Fibroblast of lung (primary cell): ENCODE data around the gene SOSTDC1. TPM values are rescaled to one million over a fixed set of nuclear protein-coding genes. Genes with fewer than 3 reads are reported as not detected.
A peak's percentile ranks its signal among the peaks of the same experiment; 100 is the strongest.
"Not testable (repeated sequence)": the region's sequence is repeated elsewhere in the genome, so short reads cannot be mapped to it uniquely, and the experiment has no call there.

Source experiments
- DNase-seq, 2 donors: peaks; one replicate each; pipeline versions ENCODE4 v3.0.0 to v3.0.0-alpha.2; 2010; ENCODE audit warnings: low read depth in 2 of 2
- H2AFZ ChIP-seq: 2 replicates; pipeline ENCODE4 v1.5.1; 2012; ENCODE audit warnings: low read length, control low read depth, inconsistent platforms
- H3K27ac ChIP-seq: 2 replicates; pipeline ENCODE4 v1.5.1; 2011; ENCODE audit warnings: low read length, control low read depth; ENCODE audit not compliant: insufficient read depth
- H3K27me3 ChIP-seq: 2 replicates; pipeline ENCODE4 v1.5.1; 2011; ENCODE audit warnings: mild to moderate bottlenecking, low read length; ENCODE audit not compliant: control insufficient read depth, insufficient read depth
- H3K36me3 ChIP-seq: 2 replicates; pipeline ENCODE4 v1.5.1; 2011; ENCODE audit warnings: low read length; ENCODE audit not compliant: control insufficient read depth, insufficient read depth
- H3K4me1 ChIP-seq: 2 replicates; pipeline ENCODE4 v1.5.1; 2011; ENCODE audit warnings: low read length; ENCODE audit not compliant: control insufficient read depth, insufficient read depth; ENCODE audit errors: extremely low read depth
- H3K4me2 ChIP-seq: 2 replicates; pipeline ENCODE4 v1.5.1; 2011; ENCODE audit warnings: low read length, control low read depth; ENCODE audit not compliant: insufficient read depth; ENCODE audit errors: extremely low read depth
- H3K4me3 ChIP-seq, 4 experiments: fragments of 200-600 bp in 1 of 4; sonication (generic) in 1 of 4; replicated peaks in 1 of 4; 2 replicates each; pipeline ENCODE4 v1.5.1; 2011 to 2016; ENCODE audit warnings: low read length in 4 of 4, low read depth in 3 of 4, mild to moderate bottlenecking in 3 of 4, control low read depth in 2 of 4, inconsistent platforms in 1 of 4, mixed read lengths in 1 of 4; ENCODE audit not compliant: insufficient read depth in 1 of 4; ENCODE audit errors: control extremely low read depth in 1 of 4
- H3K79me2 ChIP-seq: 2 replicates; pipeline ENCODE4 v1.5.1; 2012; ENCODE audit warnings: mild to moderate bottlenecking, low read length, inconsistent platforms; ENCODE audit not compliant: control insufficient read depth, insufficient read depth
- H3K9ac ChIP-seq: 2 replicates; pipeline ENCODE4 v1.5.1; 2011; ENCODE audit warnings: mild to moderate bottlenecking, low read length, control low read depth; ENCODE audit not compliant: insufficient read depth
- H3K9me3 ChIP-seq: 2 replicates; pipeline ENCODE4 v1.5.1; 2012; ENCODE audit warnings: low read depth, low read length; ENCODE audit not compliant: control insufficient read depth, insufficient read depth
- H4K20me1 ChIP-seq: 2 replicates; pipeline ENCODE4 v1.5.1; 2011; ENCODE audit warnings: low read length; ENCODE audit not compliant: control insufficient read depth, insufficient read depth; ENCODE audit errors: extremely low read depth
- EZH2 ChIP-seq: IDR thresholded peaks from 2 replicates; pipeline ENCODE4 v1.5.1; 2012; ENCODE audit warnings: low read length, control low read depth, mild to moderate bottlenecking; ENCODE audit errors: missing control alignments
- polyA plus RNA-seq, 2 donors: library from polyadenylated mRNA; depleted of rRNA in 1 of 2; stranded (reverse) in 1 of 2; unstranded in 1 of 2; fragments of >200 nt; gene quantifications; 2 replicates each; pipeline ENCODE4 v1.2.1, GENCODE V29; 2011 to 2012; ENCODE audit warnings: missing spikeins in 1 of 2
- total RNA-seq: library from RNA; depleted of rRNA; stranded (reverse); fragments of >200 nt; gene quantifications from 2 replicates; pipeline ENCODE4 v1.2.1, GENCODE V29; 2014
- TF ChIP-seq, protein P1 (sequence below), 2 donors: IDR thresholded peaks in 1 of 2; conservative IDR thresholded peaks in 1 of 2; 1 replicate in 1 of 2; 2 replicates in 1 of 2; pipeline ENCODE4 v1.5.1; 2011 to 2012; ENCODE audit warnings: low read length in 2 of 2, control low read depth in 1 of 2, inconsistent platforms in 1 of 2, low read depth in 1 of 2, mild to moderate bottlenecking in 1 of 2

The SOSTDC1 gene
- total and polyA plus RNA-seq, 2 donors (not counting 1 experiment from before 2014, with no cell fraction given): under 0.01 to 0.05 TPM

DNA sequence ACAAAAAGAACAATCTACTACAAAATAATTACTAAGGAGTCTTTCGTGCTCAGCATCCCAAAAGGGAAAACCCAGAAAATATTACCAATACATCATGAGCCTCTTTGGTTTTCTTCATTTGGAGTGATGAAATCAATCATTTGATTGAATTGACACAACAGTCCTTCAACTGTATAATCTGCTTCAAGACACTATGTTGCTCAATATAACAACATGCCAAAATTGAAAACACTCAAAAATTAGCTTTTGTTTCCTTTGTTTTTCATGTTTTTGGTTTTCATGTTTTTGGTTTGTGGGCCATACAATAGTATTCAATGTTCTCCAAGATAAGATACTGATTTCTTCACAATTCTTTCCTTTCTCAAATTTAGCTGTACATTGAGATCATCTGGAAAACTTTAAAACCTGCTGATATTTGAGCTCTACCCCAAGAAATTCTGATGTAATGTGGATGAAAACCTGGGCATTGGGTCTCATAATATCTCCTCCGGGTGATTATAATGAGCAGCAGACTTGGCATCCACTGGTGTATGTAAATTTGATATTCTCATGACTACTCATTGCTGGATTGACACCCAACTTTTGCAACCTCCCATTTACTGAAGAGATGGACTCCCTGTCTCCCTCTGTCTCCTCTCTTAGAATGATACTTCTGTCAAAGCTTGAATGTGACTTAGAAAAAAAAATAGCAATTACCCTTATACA is 4.6 kb downstream of the SOSTDC1 start:
- Histone ChIP-seq H4K20me1 (no peaks in the 10 kb centered on the region), H3K36me3 (no peaks in the 10 kb centered on the region), H3K4me3 (no peak overlapping the region), H3K4me1 (no peaks in the 10 kb centered on the region), H3K27ac (no peak overlapping the region), H2AFZ (no peak overlapping the region), H3K9me3 (no peaks in the 10 kb centered on the region), H3K9ac (no peak overlapping the region), H3K4me2 (no peak overlapping the region), H3K27me3 (no peaks in the 10 kb centered on the region), H3K79me2 (no peaks in the 10 kb centered on the region)
- TF ChIP-seq EZH2: no peak
- TF ChIP-seq, protein P1, sequence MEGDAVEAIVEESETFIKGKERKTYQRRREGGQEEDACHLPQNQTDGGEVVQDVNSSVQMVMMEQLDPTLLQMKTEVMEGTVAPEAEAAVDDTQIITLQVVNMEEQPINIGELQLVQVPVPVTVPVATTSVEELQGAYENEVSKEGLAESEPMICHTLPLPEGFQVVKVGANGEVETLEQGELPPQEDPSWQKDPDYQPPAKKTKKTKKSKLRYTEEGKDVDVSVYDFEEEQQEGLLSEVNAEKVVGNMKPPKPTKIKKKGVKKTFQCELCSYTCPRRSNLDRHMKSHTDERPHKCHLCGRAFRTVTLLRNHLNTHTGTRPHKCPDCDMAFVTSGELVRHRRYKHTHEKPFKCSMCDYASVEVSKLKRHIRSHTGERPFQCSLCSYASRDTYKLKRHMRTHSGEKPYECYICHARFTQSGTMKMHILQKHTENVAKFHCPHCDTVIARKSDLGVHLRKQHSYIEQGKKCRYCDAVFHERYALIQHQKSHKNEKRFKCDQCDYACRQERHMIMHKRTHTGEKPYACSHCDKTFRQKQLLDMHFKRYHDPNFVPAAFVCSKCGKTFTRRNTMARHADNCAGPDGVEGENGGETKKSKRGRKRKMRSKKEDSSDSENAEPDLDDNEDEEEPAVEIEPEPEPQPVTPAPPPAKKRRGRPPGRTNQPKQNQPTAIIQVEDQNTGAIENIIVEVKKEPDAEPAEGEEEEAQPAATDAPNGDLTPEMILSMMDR (conservative IDR thresholded peaks at IDR 0.05 in 1 of 2, IDR thresholded peaks at IDR 0.05 in 1 of 2; ENCODE audit: low read depth in 1 of 2, low read length in 2 of 2): no peak
- DNase-seq: peak in 1 of 2 donors; percentile 31

GRCh38 chr7:16456303-16456702 is 9.2 kb downstream of the SOSTDC1 start:
- H3K27ac ChIP-seq, H3K79me2 ChIP-seq, H3K36me3 ChIP-seq, H4K20me1 ChIP-seq, DNase-seq, H3K4me1 ChIP-seq, H3K9me3 ChIP-seq, H3K4me2 ChIP-seq, H2AFZ ChIP-seq, H3K9ac ChIP-seq, H3K27me3 ChIP-seq, H3K4me3 ChIP-seq: not testable (repeated sequence)

DNA sequence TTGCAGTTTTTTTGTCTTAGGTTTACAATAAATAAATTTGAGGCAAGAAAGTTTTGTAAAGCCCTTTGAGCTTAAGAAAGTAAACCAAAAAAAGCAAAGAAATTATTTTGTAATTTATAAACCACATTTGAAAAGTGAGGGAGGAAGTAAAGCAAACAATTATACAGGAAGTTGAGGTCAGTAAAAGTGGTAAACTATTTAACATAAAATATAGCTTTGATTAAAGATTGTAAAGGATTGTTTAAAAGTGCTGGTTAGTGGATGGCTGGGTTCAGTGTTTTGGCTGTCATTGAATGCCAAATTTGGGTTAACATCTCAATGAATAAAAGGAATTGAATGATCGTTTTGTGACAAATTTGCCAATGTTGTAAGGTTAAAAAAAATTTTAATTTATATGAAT is 9.9 kb downstream of the SOSTDC1 start:
- Histone ChIP-seq H3K79me2 (no peaks in the 10 kb centered on the region), H3K9me3 (no peaks in the 10 kb centered on the region), H3K4me1 (no peaks in the 10 kb centered on the region), H3K9ac (no peak overlapping the region), H3K36me3 (no peaks in the 10 kb centered on the region), H3K4me2 (no peak overlapping the region), H3K27ac (no peak overlapping the region), H2AFZ (no peak overlapping the region), H4K20me1 (no peaks in the 10 kb centered on the region), H3K27me3 (no peaks in the 10 kb centered on the region), H3K4me3 (no peak overlapping the region)
- TF ChIP-seq, protein P1 (conservative IDR thresholded peaks at IDR 0.05 in 1 of 2, IDR thresholded peaks at IDR 0.05 in 1 of 2; ENCODE audit: low read depth in 1 of 2, low read length in 2 of 2): no peak
- TF ChIP-seq EZH2: no peak
- DNase-seq: no peak
